ENCODE results near the gene UBIAD1. TPM values are rescaled to one million over a fixed set of nuclear protein-coding genes. Genes with fewer than 3 reads are reported as not detected.

The UBIAD1 gene
- total RNA-seq, 3 donors from 2014 or later (not counting 1 experiment from before 2014, with no cell fraction given) = 21.2 to 22.1 (median 21.7) TPM

GRCh38 chr1:11307852-11308251 is 34.9 kb downstream of the UBIAD1 start:
- Mint-ChIP-seq H3K9me3 (no peaks in the 10 kb centered on the region), H3K36me3 (no peaks in the 10 kb centered on the region), H3K4me3 (no peak overlapping the region), H3K4me1 (peaks cover 7 to 9% of the 10 kb centered on the region in 2 donors), H3K27me3 (ENCODE audit: low read depth in 2 of 2) (peaks cover 0 to 2% of the 10 kb centered on the region in 2 donors), H3K27ac (no peak overlapping the region)
- intact Hi-C loops (cut with micrococcal nuclease) = no loop called here
- H3K27ac ChIP-seq (ENCODE audit: low read length) = no peak overlapping the region
- H3K4me3 ChIP-seq (ENCODE audit: low read length) = no peak overlapping the region
- DNase-seq (no peak), ATAC-seq (no peak)
- no peak for TF ChIP-seq CTCF (IDR thresholded peaks at IDR 0.05)
- no peaks in the 10 kb centered on the region for H3K27me3 ChIP-seq (ENCODE audit: control insufficient read depth, insufficient read depth, low read length)
- H3K9me3 ChIP-seq (ENCODE audit: control insufficient read depth, insufficient read depth, low read length) = no peaks in the 10 kb centered on the region
- no peaks in the 10 kb centered on the region for H3K36me3 ChIP-seq (ENCODE audit: control insufficient read depth, insufficient read depth, low read length)
- whole genome bisulfite sequencing (ENCODE audit: insufficient coverage) = 100% methylated on average over 2 of the region's 3 CpGs
- H3K4me1 ChIP-seq (ENCODE audit: control insufficient read depth, insufficient read depth, low read length) = peaks cover 5% of the 10 kb centered on the region

- Mint-ChIP-seq H3K27me3 (ENCODE audit: low read depth in 2 of 2) (peaks cover 0 to 2% of the 10 kb centered on the region in 2 donors), H3K36me3 (no peaks in the 10 kb centered on the region), H3K9me3 (no peaks in the 10 kb centered on the region), H3K4me1 (peaks cover 7 to 9% of the 10 kb centered on the region in 2 donors), H3K27ac (no peak overlapping the region), H3K4me3 (no peak overlapping the region)
- 89% methylated on average over 5 of the region's 6 CpGs for WGBS (ENCODE audit: insufficient coverage)
- Histone ChIP-seq H3K4me1 (ENCODE audit: control insufficient read depth, insufficient read depth, low read length) (peaks cover 5% of the 10 kb centered on the region), H3K27ac (ENCODE audit: low read length) (no peak overlapping the region), H3K4me3 (ENCODE audit: low read length) (no peak overlapping the region), H3K27me3 (ENCODE audit: control insufficient read depth, insufficient read depth, low read length) (no peaks in the 10 kb centered on the region), H3K9me3 (ENCODE audit: control insufficient read depth, insufficient read depth, low read length) (no peaks in the 10 kb centered on the region), H3K36me3 (ENCODE audit: control insufficient read depth, insufficient read depth, low read length) (no peaks in the 10 kb centered on the region)
- intact Hi-C loops (cut with micrococcal nuclease) = no loop called here
- DNase-seq (no peak), ATAC-seq (no peak)
- TF ChIP-seq CTCF (IDR thresholded peaks at IDR 0.05) = no peak
Observed at GRCh38 chr1:11308699-11309224, 35.8 kb downstream of the UBIAD1 start.

GRCh38 chr1:11309385-11309784 is 36.4 kb downstream of the UBIAD1 start:
- peaks cover 5% of the 10 kb centered on the region for H3K4me1 ChIP-seq (ENCODE audit: control insufficient read depth, insufficient read depth, low read length)
- DNase-seq (no peak), ATAC-seq (no peak)
- H3K36me3 Mint-ChIP-seq = no peaks in the 10 kb centered on the region
- no peaks in the 10 kb centered on the region for H3K27me3 ChIP-seq (ENCODE audit: control insufficient read depth, insufficient read depth, low read length)
- no peak for TF ChIP-seq CTCF (IDR thresholded peaks at IDR 0.05)
- no peak overlapping the region for H3K27ac ChIP-seq (ENCODE audit: low read length)
- no peak overlapping the region for H3K4me3 ChIP-seq (ENCODE audit: low read length)
- WGBS (ENCODE audit: insufficient coverage) = 89% methylated on average over 7 of the region's 7 CpGs
- H3K27ac Mint-ChIP-seq = no peak overlapping the region
- no peak overlapping the region for H3K4me3 Mint-ChIP-seq
- H3K27me3 Mint-ChIP-seq (ENCODE audit: low read depth in 2 of 2) = peaks cover 0 to 2% of the 10 kb centered on the region in 2 donors
- no peaks in the 10 kb centered on the region for H3K36me3 ChIP-seq (ENCODE audit: control insufficient read depth, insufficient read depth, low read length)
- H3K4me1 Mint-ChIP-seq = peaks cover 7 to 9% of the 10 kb centered on the region in 2 donors
- H3K9me3 Mint-ChIP-seq = no peaks in the 10 kb centered on the region
- intact Hi-C loops (cut with micrococcal nuclease) = no loop called here
- H3K9me3 ChIP-seq (ENCODE audit: control insufficient read depth, insufficient read depth, low read length) = no peaks in the 10 kb centered on the region

All from natural killer cell (primary cell).